Frontal cortex (tissue), 4 donors: ENCODE results near the gene CABP2. TPM values are rescaled to one million over a fixed set of nuclear protein-coding genes. Genes with fewer than 3 reads are reported as not detected.
"Not testable (repeated sequence)": the region's sequence is repeated elsewhere in the genome, so short reads cannot be mapped to it uniquely, and the experiment has no call there.

ENCODE experiments used
- DNase-seq, 2 donors: peaks; one replicate each; pipeline ENCODE4 v3.0.0; 2012; ENCODE audit warnings: low spot score in 2 of 2
- FAIRE-seq: peaks from 2 replicates; lab custom pipeline; 2012; peaks lifted over from hg19 to GRCh38; lab: Jason Lieb, UNC
- total RNA-seq: library from RNA; depleted of rRNA; stranded (reverse); fragments of >200 nt; gene quantifications from one replicate; pipeline ENCODE4 v1.2.3, GENCODE V29; 2014
- donor health status: control.
- donor health status: control.
- donor health status: control.

The CABP2 gene
- not detected for total RNA-seq

DNA sequence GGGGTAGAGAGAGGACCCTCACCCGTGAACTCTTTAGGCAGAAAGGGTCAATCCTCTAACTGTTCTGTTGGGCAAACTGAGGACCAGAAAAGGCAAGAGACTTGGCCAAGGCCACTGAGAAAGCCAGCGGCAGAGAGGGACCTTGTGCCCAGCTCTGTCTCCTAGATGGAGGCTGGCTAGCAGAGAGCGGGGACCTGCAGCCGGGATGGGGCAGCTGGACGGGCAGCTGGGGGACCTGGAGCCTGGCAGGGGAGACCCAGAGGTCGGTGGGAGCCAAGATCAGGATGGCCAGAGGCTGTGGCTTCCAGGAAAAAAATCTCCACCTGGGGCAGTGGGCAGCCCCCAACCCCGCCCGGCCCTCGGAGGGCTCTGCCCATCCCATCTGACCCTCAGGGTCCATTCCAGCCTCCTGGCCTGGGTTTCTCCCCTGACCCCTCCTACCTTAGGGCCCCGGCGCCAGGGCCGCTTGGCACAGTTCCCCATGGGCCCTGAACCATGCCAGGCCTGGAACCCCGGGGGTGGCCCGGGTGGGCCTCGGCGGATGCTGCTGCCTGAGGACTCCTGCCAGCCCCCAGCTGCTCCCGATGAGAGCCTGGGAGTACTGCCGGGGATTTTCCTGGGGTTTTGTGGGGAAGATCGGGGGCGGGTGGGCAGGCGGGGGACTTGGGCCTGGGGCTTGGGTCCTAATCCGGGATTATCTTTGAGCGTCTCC, at the start of gene CABP2:
Gene CABP2 (minus strand): TSS at position 603 of the 712 bp plus-strand sequence. CDS start 120 bp downstream, at position 483.
- FAIRE-seq, result no peak
- no peak for DNase-seq

- FAIRE-seq (no peak), DNase-seq (no peak)
These were observed 49.6 kb upstream of the CABP2 start for GRCh38 chr11:67572747-67573419.

GRCh38 chr11:67572305-67572704, 49.1 kb upstream of the CABP2 start:
- DNase-seq (no peak), FAIRE-seq (no peak)

DNA sequence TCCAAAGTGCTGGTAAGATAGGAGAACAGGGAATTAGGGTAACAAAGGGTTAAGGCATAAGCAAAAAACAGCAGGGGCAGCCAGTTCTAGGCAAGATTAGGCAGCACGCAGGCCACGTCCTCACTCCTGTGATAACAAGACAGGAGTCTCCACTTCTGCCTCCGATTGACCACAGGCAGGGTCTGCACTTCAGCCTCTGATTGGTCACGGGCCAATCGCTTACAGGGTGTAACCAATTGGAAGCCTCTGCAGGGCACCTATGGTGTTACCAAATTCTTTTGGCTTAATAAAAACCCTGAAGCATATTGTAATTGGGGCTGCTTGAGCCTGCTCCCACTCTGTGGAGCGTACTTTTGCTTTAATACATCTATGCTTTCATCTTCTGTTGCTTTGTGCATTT, 48.2 kb upstream of the CABP2 start:
- FAIRE-seq (no peak), DNase-seq (no peak)

GRCh38 chr11:67564230-67564629, 41.0 kb upstream of the CABP2 start:
- no peak for DNase-seq
- FAIRE-seq, result no peak

DNA sequence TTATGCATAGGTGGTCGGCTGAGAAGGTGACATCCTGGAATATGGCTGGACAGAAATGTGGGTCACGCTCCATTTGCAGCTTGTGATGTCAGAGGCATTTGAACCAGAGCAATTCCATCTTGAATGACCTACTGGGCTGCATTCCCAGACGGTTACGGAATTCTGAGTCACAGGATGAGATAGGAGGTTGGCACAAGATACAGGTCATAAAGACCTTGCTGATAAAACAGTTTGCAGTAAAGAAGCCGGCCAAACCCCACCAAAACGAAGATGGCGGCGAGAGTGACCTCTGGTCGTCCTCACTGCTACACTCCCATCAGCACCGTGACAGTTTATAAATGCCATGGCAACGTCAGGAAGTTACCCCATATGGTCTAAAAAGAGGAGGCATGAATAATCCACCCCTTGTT, 40.5 kb upstream of the CABP2 start:
- DNase-seq, FAIRE-seq: not testable (repeated sequence)

DNA sequence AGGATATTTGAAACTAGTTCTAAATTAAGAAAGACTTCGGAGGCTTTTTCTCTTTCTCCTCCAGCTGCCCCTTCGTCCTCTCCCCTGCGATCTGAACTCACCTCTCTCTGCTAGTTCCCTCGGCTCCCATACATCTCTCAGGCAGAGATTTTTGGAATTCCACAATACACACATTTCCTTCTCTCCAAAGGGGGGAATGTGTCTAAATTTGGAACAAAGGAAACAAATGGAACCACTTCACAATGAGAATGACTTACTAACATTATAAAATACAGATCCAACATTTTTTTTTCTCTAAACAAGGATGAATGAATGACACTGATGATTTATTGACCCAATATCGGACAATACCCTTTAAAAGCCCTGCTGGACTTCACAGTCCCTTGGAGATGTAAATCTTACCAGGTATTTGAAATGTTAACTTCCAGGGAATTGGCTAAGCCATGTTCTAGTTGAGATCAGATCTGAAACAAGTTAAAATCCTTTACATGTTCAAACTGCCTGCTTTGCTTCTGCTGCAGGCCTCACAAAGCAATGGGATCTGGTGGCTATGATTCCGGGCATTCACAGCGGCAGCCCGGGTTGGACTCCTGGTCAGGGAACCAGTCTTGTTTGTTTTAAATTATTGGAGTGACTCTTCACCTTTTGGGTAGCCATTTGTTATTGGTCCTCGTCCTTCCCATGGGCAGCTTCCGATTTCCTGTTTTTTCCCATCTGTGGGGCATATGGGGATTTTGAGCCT, 39.9 kb upstream of the CABP2 start:
- FAIRE-seq, result no peak
- DNase-seq, result no peak

DNA sequence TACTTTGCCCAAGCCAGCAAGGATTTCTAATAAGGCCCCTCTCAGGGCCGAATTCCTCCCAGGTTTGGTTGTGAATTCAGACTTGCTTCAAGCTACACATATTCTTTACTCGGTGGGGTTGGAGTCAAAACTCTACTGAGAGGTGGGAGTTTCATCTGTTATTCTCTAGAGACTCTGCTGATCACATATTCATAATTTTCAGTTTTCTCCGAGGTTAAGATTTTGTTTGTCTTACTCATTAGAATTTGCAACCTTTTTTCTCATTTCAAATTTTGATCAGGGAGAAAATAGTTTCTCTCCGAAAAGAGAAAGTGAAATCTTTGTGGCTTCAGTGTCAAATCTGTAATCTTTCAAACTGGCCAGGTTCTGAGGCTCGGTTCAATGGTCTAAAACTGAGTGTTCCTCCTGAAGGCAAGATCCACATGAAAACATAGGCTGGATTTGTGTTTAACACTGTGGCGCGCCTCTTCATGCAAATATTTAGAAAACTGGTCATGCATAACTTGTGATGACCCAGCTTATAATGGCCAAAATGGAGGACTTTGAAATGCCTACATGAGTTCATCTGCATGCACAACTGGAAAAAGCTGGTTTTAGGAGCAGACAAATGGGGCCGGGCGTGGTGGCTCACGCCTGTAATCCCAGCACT, 38.8 kb upstream of the CABP2 start:
- DNase-seq (no peak), FAIRE-seq (no peak)

DNA sequence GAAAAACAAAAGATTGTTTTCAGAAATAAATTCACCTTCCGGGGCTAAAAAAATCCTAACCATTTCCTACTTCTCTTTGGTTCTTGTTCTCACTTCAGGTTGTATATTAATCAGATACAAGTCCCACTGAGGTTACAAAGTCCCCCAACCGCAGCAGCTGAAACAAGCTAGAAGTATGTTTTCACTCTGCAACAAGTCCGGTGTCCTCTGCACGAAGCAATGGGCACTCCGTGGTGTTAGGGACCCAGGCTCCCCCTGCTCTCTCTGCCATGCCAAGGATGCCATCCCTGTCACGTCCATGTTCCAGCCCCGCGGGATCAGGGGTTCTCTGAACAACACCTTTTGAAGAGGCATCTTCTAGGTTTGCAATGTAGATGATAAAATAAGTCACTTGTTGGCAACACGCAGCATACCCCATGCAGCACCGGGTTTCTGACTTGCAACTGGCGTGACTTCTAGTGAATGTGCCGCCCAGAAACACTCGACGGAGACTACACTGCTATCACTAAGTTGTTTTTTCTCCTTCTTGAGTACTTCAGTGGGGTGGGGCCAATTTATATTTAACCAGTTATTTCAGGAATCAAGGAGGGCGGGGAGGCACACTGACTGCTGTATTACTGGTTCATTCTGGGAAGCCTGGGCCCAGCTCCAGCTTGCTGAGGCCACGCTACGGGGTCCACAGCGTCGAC, 35.0 kb upstream of the CABP2 start:
- DNase-seq (no peak), FAIRE-seq (no peak)

GRCh38 chr11:67556244-67556643, 33.0 kb upstream of the CABP2 start:
- DNase-seq (no peak), FAIRE-seq (no peak)

GRCh38 chr11:67551697-67552096, 28.5 kb upstream of the CABP2 start:
- DNase-seq, FAIRE-seq: not testable (repeated sequence)

GRCh38 chr11:67551127-67551526, 27.9 kb upstream of the CABP2 start:
- FAIRE-seq, result no peak
- DNase-seq, result no peak

- FAIRE-seq, result no peak
These were observed 25.4 kb upstream of the CABP2 start for GRCh38 chr11:67548555-67549110.

DNA sequence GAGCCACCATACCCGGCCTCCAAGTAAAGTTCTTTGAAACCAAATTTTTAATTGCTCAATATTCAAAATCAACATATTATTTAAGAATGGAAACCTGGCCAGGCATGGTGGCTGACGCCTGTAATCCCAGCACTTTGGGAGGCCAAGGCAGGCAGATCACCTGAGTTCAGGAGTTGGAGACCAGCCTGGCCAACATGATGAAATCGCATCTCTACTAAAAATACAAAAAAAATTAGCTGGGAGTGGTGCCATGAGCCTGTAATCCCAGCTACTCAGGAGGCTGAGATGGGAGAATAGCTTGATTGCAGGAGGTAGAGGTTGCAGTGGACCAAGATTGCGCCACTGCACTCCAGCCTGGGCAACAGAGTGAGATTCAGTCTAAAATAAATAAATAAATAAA, 24.9 kb upstream of the CABP2 start:
- not testable (repeated sequence) for FAIRE-seq, DNase-seq

More at GRCh38 chr11:67548555-67549110, 25.4 kb upstream of the CABP2 start:
- no peak for DNase-seq

- FAIRE-seq, result no peak
- no peak for DNase-seq
These were observed 22.0 kb upstream of the CABP2 start for GRCh38 chr11:67545280-67545679.

DNA sequence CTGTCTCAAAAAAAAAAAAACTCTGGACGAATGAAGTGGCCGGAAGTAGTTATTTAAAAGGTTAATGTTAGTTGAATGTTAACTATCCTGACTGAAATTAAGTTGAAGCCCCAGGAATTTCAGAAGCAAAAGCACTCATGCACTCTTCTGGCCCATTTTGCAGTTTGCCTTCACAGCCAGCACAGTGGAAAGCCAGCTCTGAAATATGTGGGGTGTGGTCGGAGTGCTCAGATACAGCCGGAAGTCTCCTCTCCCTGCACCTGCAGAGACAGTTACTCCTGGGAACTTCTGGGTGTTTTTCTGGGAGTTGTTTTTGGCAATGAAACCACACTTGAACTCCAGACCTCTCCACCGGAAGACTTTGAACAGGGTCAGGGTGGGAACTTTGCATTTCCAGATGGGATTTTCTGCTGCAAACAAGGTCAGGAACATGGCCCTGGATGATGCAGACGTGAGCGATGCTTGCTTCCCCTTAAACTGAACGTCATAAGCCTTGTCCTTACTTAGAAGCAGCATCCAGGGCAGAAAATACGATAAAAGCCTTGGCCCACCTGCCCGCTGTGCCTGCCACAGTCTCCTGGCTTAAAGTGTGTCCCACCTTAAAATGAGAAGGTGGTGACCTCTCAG, 21.5 kb upstream of the CABP2 start:
- no peak for FAIRE-seq
- no peak for DNase-seq

DNA sequence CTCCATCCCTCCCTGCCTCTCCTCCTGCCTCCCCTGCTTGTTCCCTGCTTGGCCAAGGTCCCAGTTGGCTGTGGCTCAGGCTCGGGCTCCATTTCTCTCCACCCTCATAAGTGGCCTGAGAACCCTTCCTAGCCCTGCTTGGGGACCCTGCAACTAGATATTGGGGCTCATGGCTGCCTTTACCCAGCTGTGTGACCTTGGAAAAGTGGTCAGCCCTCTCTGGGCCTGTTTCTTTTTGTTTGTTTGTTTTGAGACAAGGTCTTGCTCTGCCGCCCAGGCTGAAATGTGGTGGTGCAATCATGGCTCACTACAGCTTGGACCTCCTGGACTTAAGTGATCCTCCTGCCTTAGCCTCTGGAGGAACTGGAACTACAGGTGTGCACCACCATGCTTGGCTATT, 20.3 kb upstream of the CABP2 start:
- no peak for FAIRE-seq

DNA sequence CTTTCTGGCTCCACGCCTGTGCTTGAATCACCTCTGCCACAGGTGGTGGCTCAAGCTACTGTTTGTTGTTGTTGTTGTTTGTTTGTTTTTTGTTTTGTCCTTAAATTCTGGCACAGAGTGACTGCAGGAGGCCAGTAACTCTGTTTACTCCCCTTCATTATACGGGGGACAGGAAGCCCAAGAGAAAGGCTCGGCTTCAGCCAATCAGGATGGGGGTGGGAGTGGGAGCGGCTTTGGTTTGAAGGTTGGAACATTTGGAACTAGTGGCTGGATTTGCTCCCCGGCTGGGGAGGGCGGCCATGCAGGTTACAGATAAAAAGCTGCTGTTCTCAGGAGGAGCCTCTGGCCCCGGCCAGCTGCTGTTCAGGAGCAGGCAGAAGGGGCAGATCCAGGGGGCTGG, 19.7 kb upstream of the CABP2 start:
- FAIRE-seq (no peak), DNase-seq (no peak)

More for the DNA sequence above, 20.3 kb upstream of the CABP2 start:
- DNase-seq, result no peak

DNA sequence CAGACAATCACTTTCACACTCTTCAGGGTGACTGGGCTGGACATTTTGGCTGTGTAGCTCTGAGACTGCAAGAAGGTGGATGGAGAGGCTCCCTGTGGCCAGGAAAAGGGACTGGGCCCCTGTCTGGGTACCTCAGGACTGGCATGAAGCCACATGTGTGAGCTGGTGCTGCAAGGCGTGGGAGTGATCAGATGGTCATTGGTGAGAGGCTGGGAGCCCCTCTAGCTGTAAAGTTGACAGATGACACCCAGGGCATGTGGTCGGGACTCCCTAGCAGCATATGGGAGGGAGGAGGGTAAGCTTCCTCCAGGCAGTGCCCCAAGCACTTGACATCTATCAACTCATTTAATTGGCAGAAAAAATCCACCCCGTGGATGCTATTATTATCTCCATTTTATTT, 18.9 kb upstream of the CABP2 start:
- FAIRE-seq (no peak), DNase-seq (no peak)
